OCI-LY7 (cell line): ENCODE data around the gene PRDM4. TPM values are rescaled to one million over a fixed set of nuclear protein-coding genes. Genes with fewer than 3 reads are reported as not detected.

Experiments used
- BruUV-seq: library from RNA; stranded (reverse); fragments of 400-500 nt; replicated peaks from 2 replicates; lab custom pipeline; 2021; lab: Mats Ljungman, UMichigan
- CTCF ChIA-PET: fragments of 300-600 bp; sonication (Branson Sonifier 250); formaldehyde crosslinking; loops from one replicate; lab custom pipeline; 2022; ENCODE audit warnings: antibody characterized with exemption; ENCODE audit not compliant: unreplicated experiment; lab: Charles Lee
- POLR2A ChIA-PET: fragments of 300-600 bp; sonication (Branson Sonifier 250); formaldehyde crosslinking; loops from one replicate; lab custom pipeline; 2022; ENCODE audit warnings: antibody characterized with exemption; lab: Charles Lee
- DNase-seq: peaks from one replicate; pipeline ENCODE4 v3.0.0-alpha.2; 2015; ENCODE audit warnings: low spot score
- H2AFZ ChIP-seq: fragments of 200-600 bp; sonication (generic), shearing (Covaris generic); 2 replicates; pipeline ENCODE4 v1.6.1; 2014; ENCODE audit warnings: mild to moderate bottlenecking, antibody characterized with exemption, low read length, moderate library complexity
- H3K27ac ChIP-seq: fragments of 200-600 bp; sonication (generic); 2 replicates; pipeline ENCODE4 v1.5.1; 2014; ENCODE audit warnings: mixed run types, low read depth, mild to moderate bottlenecking, moderate library complexity, low read length, inconsistent platforms; ENCODE audit not compliant: poor library complexity, severe bottlenecking
- H3K36me3 ChIP-seq: fragments of 200-600 bp; sonication (generic); 2 replicates; pipeline ENCODE4 v1.6.1; 2014; ENCODE audit warnings: mild to moderate bottlenecking, antibody characterized with exemption, low read length, moderate library complexity, mixed read lengths; ENCODE audit not compliant: insufficient read depth
- H3K4me1 ChIP-seq: fragments of 200-600 bp; sonication (generic); 2 replicates; pipeline ENCODE4 v1.5.1; 2014; ENCODE audit warnings: mild to moderate bottlenecking, low read length; ENCODE audit not compliant: insufficient read depth, poor library complexity, severe bottlenecking
- H3K4me2 ChIP-seq: fragments of 200-600 bp; sonication (generic); 2 replicates; pipeline ENCODE4 v1.6.1; 2014; ENCODE audit warnings: mild to moderate bottlenecking, low read length
- H3K4me3 ChIP-seq: fragments of 200-600 bp; sonication (generic); 2 replicates; pipeline ENCODE4 v1.5.1; 2014; ENCODE audit warnings: mild to moderate bottlenecking, low read depth, low read length; ENCODE audit not compliant: poor library complexity, severe bottlenecking
- H3K79me2 ChIP-seq: fragments of 200-600 bp; sonication (generic); 2 replicates; pipeline ENCODE4 v1.6.1; 2016; ENCODE audit warnings: low read depth, mild to moderate bottlenecking, low read length, moderate library complexity, mixed read lengths; ENCODE audit not compliant: insufficient read depth
- H3K9me2 ChIP-seq: fragments of 200-600 bp; sonication (generic); 2 replicates; pipeline ENCODE4 v1.6.1; 2016; ENCODE audit warnings: mild to moderate bottlenecking, low read length, mixed read lengths; ENCODE audit not compliant: insufficient read depth
- H3K9me3 ChIP-seq: fragments of 200-600 bp; sonication (generic); 2 replicates; pipeline ENCODE4 v1.6.1; 2014; ENCODE audit warnings: mild to moderate bottlenecking, mixed run types, low read length, mixed read lengths
- H4K20me1 ChIP-seq: fragments of 200-600 bp; sonication (generic); 2 replicates; pipeline ENCODE4 v1.6.1; 2014; ENCODE audit warnings: mild to moderate bottlenecking, antibody characterized with exemption, low read length, moderate library complexity, mixed read lengths; ENCODE audit not compliant: insufficient read depth
- CTCF ChIP-seq: fragments of 200-600 bp; sonication (generic); conservative IDR thresholded peaks from 2 replicates; pipeline ENCODE4 v1.5.1; 2014; ENCODE audit warnings: mild to moderate bottlenecking, antibody characterized with exemption, low read length, moderate library complexity, mixed read lengths
- EZH2phosphoT487 ChIP-seq: fragments of 200-600 bp; sonication (generic); IDR thresholded peaks from 2 replicates; pipeline ENCODE4 v1.6.1; 2018; ENCODE audit warnings: low read depth, borderline replicate concordance, mild to moderate bottlenecking, mixed run types, antibody characterized with exemption, low read length, moderate library complexity, mixed read lengths
- intact Hi-C: fragments of 100-400 bp; cut with micrococcal nuclease; formaldehyde crosslinking; loops from one replicate; pipeline ENCODE4 v1.10.0; 2022; ENCODE audit not compliant: unreplicated experiment
- total RNA-seq, 2 experiments: library from RNA; depleted of rRNA in 1 of 2; stranded (reverse); fragments of >200 nt in 1 of 2; shearing (Covaris generic) in 1 of 2; gene quantifications; 2 replicates each; pipeline ENCODE4 v1.2.3, GENCODE V29; 2014 to 2022

Gene PRDM4
- total RNA-seq, 2 experiments from 2014 or later = 28.3 to 28.7 TPM

- no peak for DNase-seq
- Histone ChIP-seq H4K20me1 (no peaks in the 10 kb centered on the region), H3K9me3 (no peaks in the 10 kb centered on the region), H3K4me1 (peaks cover 10% of the 10 kb centered on the region), H3K9me2 (no peaks in the 10 kb centered on the region), H3K79me2 (no peaks in the 10 kb centered on the region), H3K36me3 (no peaks in the 10 kb centered on the region), H3K27ac (no peak overlapping the region), H3K4me3 (no peak overlapping the region), H3K4me2 (no peak overlapping the region), H2AFZ (no peak overlapping the region)
- BruUV-seq = no TSS peak
- ChIA-PET CTCF (no interaction called here), POLR2A (interaction anchor here (0.6 kb wide), 1 partner anchor 14 kb away, joined by 3 read pairs; no protein-coding TSS in a partner anchor)
- TF ChIP-seq EZH2phosphoT487 (no peak), CTCF (no peak)
- intact Hi-C loops = no loop called here
These were observed 44.7 kb upstream of the PRDM4 start for GRCh38 chr12:107805488-107806180.

- CTCF ChIA-PET = no interaction called here
- BruUV-seq = no TSS peak
- no peak overlapping the region; the same call in 1 of the 2 replicates for H2AFZ ChIP-seq
- H3K9me2 ChIP-seq = no peaks in the 10 kb centered on the region
- no peaks in the 10 kb centered on the region for H3K36me3 ChIP-seq
- DNase-seq = no peak
- H3K27ac ChIP-seq = no peak overlapping the region
- H3K79me2 ChIP-seq = no peaks in the 10 kb centered on the region
- no peak overlapping the region for H3K4me2 ChIP-seq
- no peak overlapping the region for H3K4me3 ChIP-seq
- intact Hi-C loops = no loop called here
- TF ChIP-seq CTCF (no peak), EZH2phosphoT487 (no peak)
- POLR2A ChIA-PET = interaction anchor here (0.9 kb wide), 1 partner anchor 22 kb away, joined by 3 read pairs; no protein-coding TSS in a partner anchor
- peaks cover 10% of the 10 kb centered on the region for H3K4me1 ChIP-seq
- no peaks in the 10 kb centered on the region for H4K20me1 ChIP-seq
- no peaks in the 10 kb centered on the region for H3K9me3 ChIP-seq
These were observed 42.2 kb upstream of the PRDM4 start for GRCh38 chr12:107803092-107803491.

- Histone ChIP-seq H4K20me1 (no peaks in the 10 kb centered on the region), H2AFZ (peak overlapping the region; percentile 32; the same call in 1 of the 2 replicates), H3K9me2 (no peaks in the 10 kb centered on the region), H3K4me1 (peaks cover 10% of the 10 kb centered on the region), H3K9me3 (no peaks in the 10 kb centered on the region), H3K4me3 (no peak overlapping the region), H3K4me2 (peak overlapping the region; percentile 34), H3K79me2 (no peaks in the 10 kb centered on the region), H3K27ac (no peak overlapping the region), H3K36me3 (no peaks in the 10 kb centered on the region)
- ChIA-PET POLR2A (interaction anchor here (0.6 to 2.2 kb wide), 2 partner anchors 17 to 25 kb away, joined by 3 to 5 read pairs; no protein-coding TSS in a partner anchor), CTCF (no interaction called here)
- intact Hi-C loops = no loop called here
- no peak for DNase-seq
- TF ChIP-seq CTCF (no peak), EZH2phosphoT487 (no peak)
- BruUV-seq = no TSS peak
These were observed 40.2 kb upstream of the PRDM4 start for GRCh38 chr12:107801150-107801549.
